ENCODE results near the gene DCTD.

- TF ChIP-seq CTCF (IDR thresholded peaks at IDR 0.05) (no peak), POLR2A (IDR thresholded peaks at IDR 0.05) (no peak)
Observed at GRCh38 chr4:182885022-182885737, 32.0 kb downstream of the DCTD start.
